ENCODE data around the gene TEX50. TPM values are rescaled to one million over a fixed set of nuclear protein-coding genes. Genes with fewer than 3 reads are reported as not detected.

Gene TEX50
- total RNA-seq, 1 experiment from 2014 or later = not detected

GRCh38 chr1:173638043-173639021, 3.2 kb downstream of the TEX50 start:
- Histone ChIP-seq H4K20me1 (ENCODE audit: insufficient read depth) (no peaks in the 10 kb centered on the region), H3K79me2 (ENCODE audit: insufficient read depth, low read length) (no peaks in the 10 kb centered on the region), H3K9me3 (ENCODE audit: control insufficient read depth in 1 of 2, insufficient read depth in 1 of 2, low read depth in 1 of 2, low read length in 2 of 2) (0 out of 4 replicates have a peak, but pooled peaks cover 0 to 4% of the 10 kb centered on the region in 2 experiments), H3K4me1 (ENCODE audit: control insufficient read depth in 1 of 2, insufficient read depth in 2 of 2, low read length in 2 of 2) (no peaks in the 10 kb centered on the region), H3K27ac (ENCODE audit: low read depth, low read length) (no peak overlapping the region), H3K9ac (ENCODE audit: low read length) (no peak overlapping the region), H3K4me2 (ENCODE audit: low read length) (no peak overlapping the region), H3K4me3 (replicated peaks in 1 of 2; ENCODE audit: low read depth in 1 of 2, low read length in 2 of 2) (no peak overlapping the region), H2AFZ (ENCODE audit: low read depth, low read length, poor library complexity, severe bottlenecking) (no peak overlapping the region), H3K9me2 (ENCODE audit: insufficient read depth) (no peaks in the 10 kb centered on the region; the same call in 1 of the 2 replicates), H3K27me3 (ENCODE audit: insufficient read depth, low read length) (no peaks in the 10 kb centered on the region), H3K36me3 (ENCODE audit: control insufficient read depth in 1 of 2, insufficient read depth in 2 of 2, low read length in 2 of 2) (no peaks in the 10 kb centered on the region)
- ATAC-seq = no peak
- intact Hi-C loops (cut with micrococcal nuclease) = no loop called here
- DNase-seq (ENCODE audit: low read depth, low spot score) = no peak
- TF ChIP-seq ZFX (IDR thresholded peaks at IDR 0.05) (no peak), EZH2 (IDR thresholded peaks at IDR 0.05) (no peak), FOSL1 (IDR thresholded peaks at IDR 0.05; ENCODE audit: low read depth) (no peak), CBX3 (IDR thresholded peaks at IDR 0.05; ENCODE audit: low read depth) (no peak), SIN3A (IDR thresholded peaks at IDR 0.05; ENCODE audit: low read depth) (no peak), ZBTB33 (IDR thresholded peaks at IDR 0.05; ENCODE audit: extremely low read depth, insufficient replicate concordance, low read length) (no peak), EZH2phosphoT487 (IDR thresholded peaks at IDR 0.05; ENCODE audit: borderline replicate concordance) (no peak), TCF7L2 (IDR thresholded peaks at IDR 0.05; ENCODE audit: borderline replicate concordance, extremely low read depth, insufficient read depth, insufficient read length) (no peak), SP1 (IDR thresholded peaks at IDR 0.05; ENCODE audit: low read depth) (no peak), POLR2AphosphoS5 (IDR thresholded peaks at IDR 0.05; ENCODE audit: low read depth, low read length) (no peak), CTCF (IDR thresholded peaks at IDR 0.05 in 2 of 3, conservative IDR thresholded peaks at IDR 0.05 in 1 of 3; ENCODE audit: borderline replicate concordance in 1 of 3, insufficient read depth in 1 of 3, low read depth in 2 of 3, low read length in 2 of 3) (no peak), RAD21 (IDR thresholded peaks at IDR 0.05; ENCODE audit: low read depth) (no peak), CEBPB (IDR thresholded peaks at IDR 0.05; ENCODE audit: low read depth) (no peak), JUND (IDR thresholded peaks at IDR 0.05) (no peak), EGR1 (IDR thresholded peaks at IDR 0.05; ENCODE audit: low read depth) (no peak), ELF1 (IDR thresholded peaks at IDR 0.05; ENCODE audit: borderline replicate concordance, low read depth) (no peak), SRF (IDR thresholded peaks at IDR 0.05; ENCODE audit: low read depth) (no peak), ZNF274 (IDR thresholded peaks at IDR 0.05; ENCODE audit: low read depth, low read length) (no peak)
- TF ChIP-seq, protein P1, sequence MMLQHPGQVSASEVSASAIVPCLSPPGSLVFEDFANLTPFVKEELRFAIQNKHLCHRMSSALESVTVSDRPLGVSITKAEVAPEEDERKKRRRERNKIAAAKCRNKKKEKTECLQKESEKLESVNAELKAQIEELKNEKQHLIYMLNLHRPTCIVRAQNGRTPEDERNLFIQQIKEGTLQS (IDR thresholded peaks at IDR 0.05) = no peak
- TF ChIP-seq, protein P2, sequence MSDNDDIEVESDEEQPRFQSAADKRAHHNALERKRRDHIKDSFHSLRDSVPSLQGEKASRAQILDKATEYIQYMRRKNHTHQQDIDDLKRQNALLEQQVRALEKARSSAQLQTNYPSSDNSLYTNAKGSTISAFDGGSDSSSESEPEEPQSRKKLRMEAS (IDR thresholded peaks at IDR 0.05) = no peak
- BruUV-seq (replicated peaks) = no TSS peak
- ChIA-PET CTCF (no interaction called here), POLR2A (no interaction called here), RAD21 (ENCODE audit: low non-redundant PET in 1 of 2, low total read pairs in 2 of 2, uncharacterized antibody in 2 of 2, unreplicated experiment in 2 of 2) (no interaction called here)
